ENCODE data around the gene WDR7. TPM values are rescaled to one million over a fixed set of nuclear protein-coding genes. Genes with fewer than 3 reads are reported as not detected.

WDR7 gene
- total and polyA plus RNA-seq, 10 of the 15 experiments (the other 5 are each of a cell fraction or from before 2014, with no cell fraction given), result 2.8 to 16.5 (median 11.7) TPM

- peak; percentile 40; the same call in 1 of the 2 replicates for TF ChIP-seq NFYB (IDR thresholded peaks at IDR 0.05; ENCODE audit: insufficient read depth, low read depth, low read length)
- peak; percentile 94 for TF ChIP-seq TBL1XR1 (IDR thresholded peaks at IDR 0.05; ENCODE audit: low read depth, low read length)
- TF ChIP-seq SIN3A (IDR thresholded peaks at IDR 0.05; ENCODE audit: low read depth, low read length), result 0 out of 2 replicates have a peak, but pooled peaks have one; percentile 44
- 0 out of 4 replicates have a peak, but pooled peaks of 1 of the 2 experiments have one; percentile 44 for TF ChIP-seq EP300 (IDR thresholded peaks at IDR 0.05; ENCODE audit: borderline replicate concordance in 1 of 2, control insufficient read depth in 1 of 2, low read depth in 2 of 2, low read length in 2 of 2)
- peak; percentile 86 for TF ChIP-seq USF2 (IDR thresholded peaks at IDR 0.05; ENCODE audit: borderline replicate concordance, low read depth, low read length)
- TF ChIP-seq PKNOX1 (IDR thresholded peaks at IDR 0.05), result 0 out of 2 replicates have a peak, but pooled peaks have one; percentile 10
- TF ChIP-seq NR2C2 (IDR thresholded peaks at IDR 0.05; ENCODE audit: borderline replicate concordance, control insufficient read depth, insufficient read length, low read depth), result no peak
- TF ChIP-seq MYC (IDR thresholded peaks at IDR 0.05; ENCODE audit: insufficient read depth, insufficient read length, insufficient replicate concordance, low read length, severe bottlenecking), result no peak
Measured at GRCh38 chr18:56638232-56639103, 12.7 kb upstream of the WDR7 start, which contains the start of gene TXNL1 (continued).
